Endothelial cell of umbilical vein (primary cell): ENCODE results near the gene GPR146. TPM values are rescaled to one million over a fixed set of nuclear protein-coding genes. Genes with fewer than 3 reads are reported as not detected.

Source experiments
- BruUV-seq: library from RNA; stranded (reverse); fragments of 400-500 nt; replicated peaks from 2 replicates; lab custom pipeline; 2021; lab: Mats Ljungman, UMichigan
- CTCF ChIA-PET: fragments of 300-600, 350-600 bp; sonication (Branson Sonifier 250); formaldehyde crosslinking; loops from one replicate; lab custom pipeline; 2021; ENCODE audit warnings: antibody characterized with exemption, inconsistent platforms; lab: Charles Lee
- POLR2A ChIA-PET: fragments of 300-600, 350-600 bp; sonication (Branson Sonifier 250); formaldehyde crosslinking; loops from one replicate; lab custom pipeline; 2021; ENCODE audit warnings: antibody characterized with exemption, inconsistent platforms; lab: Charles Lee
- DNase-seq: peaks from one replicate; pipeline ENCODE4 v3.0.0-alpha.2; 2011; ENCODE audit warnings: low read depth, low spot score
- FAIRE-seq: peaks from 2 replicates; lab custom pipeline; 2011; peaks lifted over from hg19 to GRCh38; lab: Jason Lieb, UNC
- H2AFZ ChIP-seq: 2 replicates; pipeline ENCODE4 v1.6.0; 2012; ENCODE audit warnings: low read depth, low read length, control low read depth, inconsistent platforms
- H3K27ac ChIP-seq: 2 replicates; pipeline ENCODE4 v1.5.1; 2011; ENCODE audit warnings: low read depth, mild to moderate bottlenecking, control low read depth, low read length, moderate library complexity; ENCODE audit not compliant: insufficient read depth
- H3K27me3 ChIP-seq, 2 experiments: 2 replicates each; pipeline versions ENCODE4 v1.6.0 to v1.6.1; 2011; ENCODE audit warnings: low read length in 2 of 2, mixed read lengths in 1 of 2; ENCODE audit not compliant: control insufficient read depth in 2 of 2, insufficient read depth in 2 of 2
- H3K36me3 ChIP-seq, 2 experiments: 2 replicates in 1 of 2; 3 replicates in 1 of 2; pipeline ENCODE4 v1.5.1; 2011; ENCODE audit warnings: low read length in 2 of 2, mild to moderate bottlenecking in 1 of 2, moderate library complexity in 1 of 2; ENCODE audit not compliant: control insufficient read depth in 2 of 2, insufficient read depth in 2 of 2; ENCODE audit errors: extremely low read depth in 1 of 2
- H3K4me1 ChIP-seq: 3 replicates; pipeline ENCODE4 v1.5.1; 2011; ENCODE audit warnings: mild to moderate bottlenecking, low read length; ENCODE audit not compliant: control insufficient read depth, insufficient read depth; ENCODE audit errors: extremely low read depth
- H3K4me2 ChIP-seq: 2 replicates; pipeline ENCODE4 v1.6.1; 2011; ENCODE audit warnings: low read length, control low read depth, mixed read lengths; ENCODE audit not compliant: insufficient read depth
- H3K4me3 ChIP-seq, 3 experiments: fragments of 200-600 bp in 1 of 3; sonication (generic), shearing (Covaris generic) in 1 of 3; replicated peaks in 1 of 3; 2 replicates each; pipeline ENCODE4 v1.5.1; 2011 to 2016; ENCODE audit warnings: control low read depth in 3 of 3, low read length in 3 of 3, mild to moderate bottlenecking in 2 of 3, inconsistent platforms in 1 of 3, low read depth in 1 of 3, moderate library complexity in 1 of 3; ENCODE audit not compliant: insufficient read depth in 1 of 3
- H3K79me2 ChIP-seq: 2 replicates; pipeline ENCODE4 v1.6.0; 2012; ENCODE audit warnings: low read length, inconsistent platforms; ENCODE audit not compliant: control insufficient read depth, insufficient read depth
- H3K9ac ChIP-seq: replicated peaks from 2 replicates; pipeline ENCODE3; 2011; ENCODE audit warnings: low read length, control low read depth; ENCODE audit not compliant: insufficient read depth; ENCODE audit errors: extremely low read depth
- H3K9me1 ChIP-seq: replicated peaks from 3 replicates; pipeline ENCODE4 v1.6.0; 2011; ENCODE audit warnings: mild to moderate bottlenecking, low read length; ENCODE audit not compliant: control insufficient read depth, insufficient read depth; ENCODE audit errors: extremely low read depth
- H3K9me3 ChIP-seq: replicated peaks from 2 replicates; pipeline ENCODE4 v1.5.1; 2012; ENCODE audit warnings: low read length, inconsistent platforms; ENCODE audit not compliant: control insufficient read depth, insufficient read depth
- H4K20me1 ChIP-seq: replicated peaks from 2 replicates; pipeline ENCODE3; 2011; ENCODE audit warnings: mild to moderate bottlenecking, low read length; ENCODE audit not compliant: control insufficient read depth, insufficient read depth; ENCODE audit errors: extremely low read depth
- CTCF ChIP-seq, 2 donors: IDR thresholded peaks; 1 replicate in 1 of 2; 2 replicates in 1 of 2; pipeline ENCODE4 v1.5.1; 2011; ENCODE audit warnings: low read length in 2 of 2, mild to moderate bottlenecking in 2 of 2, moderate library complexity in 2 of 2, control low read depth in 1 of 2, inconsistent platforms in 1 of 2, low read depth in 1 of 2; ENCODE audit not compliant: insufficient read depth in 1 of 2; ENCODE audit errors: extremely low read depth in 1 of 2
- EZH2 ChIP-seq: IDR thresholded peaks from 2 replicates; pipeline ENCODE4 v1.6.1; 2012; ENCODE audit warnings: borderline replicate concordance, low read depth, mild to moderate bottlenecking, moderate library complexity, low read length, inconsistent platforms; ENCODE audit not compliant: severe bottlenecking
- FOS ChIP-seq: IDR thresholded peaks from 2 replicates; pipeline ENCODE4 v1.6.1; 2011; ENCODE audit warnings: mild to moderate bottlenecking, low read length, moderate library complexity, borderline replicate concordance; ENCODE audit not compliant: insufficient read depth
- GATA2 ChIP-seq: IDR thresholded peaks from 2 replicates; pipeline ENCODE4 v1.7.0; 2011; ENCODE audit warnings: low read depth, mild to moderate bottlenecking, moderate library complexity, mixed read lengths, low read length; ENCODE audit not compliant: insufficient read length, insufficient read depth
- JUN ChIP-seq: IDR thresholded peaks from 2 replicates; pipeline ENCODE4 v1.6.1; 2011; ENCODE audit warnings: borderline replicate concordance, low read depth; ENCODE audit not compliant: insufficient read length, insufficient read depth
- MAX ChIP-seq: IDR thresholded peaks from 2 replicates; pipeline ENCODE4 v1.6.1; 2011; ENCODE audit not compliant: insufficient read depth, insufficient read length
- MYC ChIP-seq: IDR thresholded peaks from one replicate; pipeline ENCODE4 v1.6.1; 2011; ENCODE audit warnings: mild to moderate bottlenecking, low read depth, low read length
- POLR2A ChIP-seq: IDR thresholded peaks from 2 replicates; pipeline ENCODE4 v1.6.1; 2012; ENCODE audit warnings: low read depth, mild to moderate bottlenecking, control low read depth, low read length
- POLR2AphosphoS5 ChIP-seq: IDR thresholded peaks from 2 replicates; pipeline ENCODE4 v1.6.1; 2012; ENCODE audit warnings: low read depth, mild to moderate bottlenecking, control low read depth, low read length, moderate library complexity; ENCODE audit not compliant: insufficient read depth
- dilution Hi-C: fragments of 300-500 bp; cut with MboI; formaldehyde crosslinking; loops from one replicate; pipeline ENCODE4 v1.15.0; 2019; ENCODE audit warnings: low sequenced_read_pairs; ENCODE audit not compliant: extremely low pct_ligation_motif_present
- intact Hi-C: fragments of 100-400 bp; cut with micrococcal nuclease; formaldehyde crosslinking; loops from one replicate; pipeline ENCODE4 v1.10.0; 2022
- polyA plus RNA-seq, 4 experiments: library from polyadenylated mRNA; depleted of rRNA in 3 of 4; stranded (reverse) in 3 of 4; unstranded in 1 of 4; fragments of >200 nt; gene quantifications; 2 replicates each; pipeline versions ENCODE4 v1.2.1 to v1.2.3, GENCODE V29; 2011 to 2012; ENCODE audit warnings: missing spikeins in 1 of 4
- total RNA-seq: library from RNA; stranded (reverse); gene quantifications from 2 replicates; pipeline ENCODE4 v1.2.3, GENCODE V29; 2021

The GPR146 gene
- total and polyA plus RNA-seq, 2 donors (not counting 3 experiments of a cell fraction or from before 2014, with no cell fraction given): 18.5 to 44.8 TPM

- CTCF ChIA-PET: interaction anchor here (0.8 to 1.4 kb wide), 5 partner anchors 17 to 112 kb away, joined by 3 to 10 read pairs (median 5); partner anchors contain the start of gene GPER1
- TF ChIP-seq MYC: no peak
- TF ChIP-seq MAX: no peak
- TF ChIP-seq EZH2: no peak
- no peak for TF ChIP-seq FOS
- no peak for TF ChIP-seq POLR2AphosphoS5
- TF ChIP-seq CTCF (IDR thresholded peaks at IDR 0.05; ENCODE audit: extremely low read depth in 1 of 2, insufficient read depth in 1 of 2, low read depth in 1 of 2, low read length in 2 of 2): no peak
- TF ChIP-seq JUN: no peak
- no peak for TF ChIP-seq POLR2A
- no peak for TF ChIP-seq GATA2
- intact Hi-C loops: no loop called here
These were observed 60.3 kb downstream of the GPR146 start for GRCh38 chr7:1104516-1105179.

More at GRCh38 chr7:1104516-1105179, 60.3 kb downstream of the GPR146 start:
- Histone ChIP-seq H3K9me1 (no peaks in the 10 kb centered on the region), H3K79me2 (peaks cover 1% of the 10 kb centered on the region), H3K4me3 (no peak overlapping the region), H3K36me3 (no peaks in the 10 kb centered on the region), H3K27ac (no peak overlapping the region), H4K20me1 (no peaks in the 10 kb centered on the region), H3K9me3 (no peaks in the 10 kb centered on the region), H3K27me3 (no peaks in the 10 kb centered on the region), H3K9ac (no peak overlapping the region), H3K4me2 (no peak overlapping the region), H2AFZ (no peak overlapping the region), H3K4me1 (peaks cover 19% of the 10 kb centered on the region)
- no peak for DNase-seq
- dilution Hi-C loops: no loop called here
- no peak for FAIRE-seq
- POLR2A ChIA-PET: no interaction called here
- BruUV-seq: no TSS peak
